Esophagus squamous epithelium (tissue), 5 donors: Measurements from ENCODE around the gene RASSF10. TPM values are rescaled to one million over a fixed set of nuclear protein-coding genes. Genes with fewer than 3 reads are reported as not detected.
A peak's percentile ranks its signal among the peaks of the same experiment; 100 is the strongest.

ENCODE experiments used
- DNase-seq: peaks from one replicate; lab custom pipeline; 2025; lab: John Stamatoyannopoulos, UW
- H3K27ac ChIP-seq, 4 donors: fragments of 200-600 bp; sonication (generic); one replicate each; pipeline ENCODE4 v1.5.1; 2016 to 2019; ENCODE audit warnings: mild to moderate bottlenecking in 1 of 4
- H3K27me3 ChIP-seq, 4 donors: fragments of 200-600 bp; sonication (generic); 1 replicate in 3 of 4; 2 replicates in 1 of 4; pipeline versions ENCODE4 v1.5.1 to v1.6.0; 2017 to 2021; ENCODE audit warnings: antibody characterized with exemption in 1 of 4
- H3K36me3 ChIP-seq, 3 donors: fragments of 200-600 bp; sonication (generic); one replicate each; pipeline ENCODE4 v1.5.1; 2016 to 2019
- H3K4me1 ChIP-seq, 3 donors: fragments of 200-600 bp; sonication (generic); one replicate each; pipeline ENCODE4 v1.5.1; 2017 to 2019
- H3K4me3 ChIP-seq, 4 donors: fragments of 200-600 bp; sonication (generic); 1 replicate in 3 of 4; 2 replicates in 1 of 4; pipeline ENCODE4 v1.5.1; 2016 to 2019; ENCODE audit warnings: mild to moderate bottlenecking in 2 of 4, moderate library complexity in 1 of 4
- H3K9me3 ChIP-seq, 3 donors: fragments of 200-600 bp; sonication (generic); one replicate each; pipeline ENCODE4 v1.5.1; 2016 to 2019
- CTCF ChIP-seq, 6 experiments: fragments of 450-650 bp in 4 of 6; fragments of 200-600 bp in 2 of 6; sonication (generic) in 2 of 6; IDR thresholded peaks; one replicate each; pipeline ENCODE4 v1.5.1; 2016 to 2019; ENCODE audit warnings: antibody characterized with exemption in 6 of 6, mild to moderate bottlenecking in 4 of 6, moderate library complexity in 4 of 6
- POLR2A ChIP-seq, 4 donors: fragments of 450-650 bp; IDR thresholded peaks; one replicate each; pipeline ENCODE4 v1.6.1; 2017; ENCODE audit warnings: antibody characterized with exemption in 4 of 4, mild to moderate bottlenecking in 4 of 4, moderate library complexity in 3 of 4
- WGBS, 2 donors: methylation state at CpG; one replicate each; pipeline ENCODE4 v1.1.5; 2018; 5-methylcytosine and 5-hydroxymethylcytosine counted together
- intact Hi-C: fragments of 100-400 bp; cut with DNase I; formaldehyde crosslinking; loops from one replicate; pipeline ENCODE4 v1.15.0; 2022
- total RNA-seq, 4 donors: library from RNA; depleted of rRNA; stranded (reverse); fragments of >200 nt; gene quantifications; one replicate each; pipeline ENCODE4 v1.1.0, GENCODE V29; 2016
- donor health status: DM: yes; HTN: yes; CAD: no.

RASSF10 gene
- total RNA-seq, 4 donors from 2014 or later: 9.6 to 15.2 (median 11.5) TPM

DNA sequence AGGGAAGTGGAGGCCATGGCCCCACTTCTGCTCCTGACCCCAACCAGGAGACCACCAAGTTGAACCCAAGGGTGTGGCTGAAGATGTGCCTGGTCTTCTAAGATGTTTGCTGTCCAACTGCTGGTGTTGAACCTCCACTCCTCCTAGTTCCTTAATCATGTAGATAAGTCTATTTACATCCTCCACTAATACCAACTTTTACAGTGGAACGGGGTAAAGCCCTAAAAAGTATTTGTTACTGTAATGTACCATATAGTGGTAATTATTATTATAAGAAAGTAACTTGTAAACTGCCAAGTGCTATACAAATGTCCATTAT lies 19.0 kb upstream of the RASSF10 start:
- Histone ChIP-seq H3K27me3 (no peaks in the 10 kb centered on the region), H3K27ac (no peak overlapping the region), H3K9me3 (no peaks in the 10 kb centered on the region), H3K4me3 (no peak overlapping the region), H3K36me3 (no peaks in the 10 kb centered on the region), H3K4me1 (peaks cover 0 to 5% (median 0%) of the 10 kb centered on the region in 3 donors)
- 58 to 85% methylated on average over 1 of the region's 1 CpG for WGBS, 2 donors
- TF ChIP-seq POLR2A (IDR thresholded peaks at IDR 0.05) (no peak), CTCF (IDR thresholded peaks at IDR 0.05) (no peak)
- no peak for DNase-seq
- intact Hi-C loops: no loop called here

DNA sequence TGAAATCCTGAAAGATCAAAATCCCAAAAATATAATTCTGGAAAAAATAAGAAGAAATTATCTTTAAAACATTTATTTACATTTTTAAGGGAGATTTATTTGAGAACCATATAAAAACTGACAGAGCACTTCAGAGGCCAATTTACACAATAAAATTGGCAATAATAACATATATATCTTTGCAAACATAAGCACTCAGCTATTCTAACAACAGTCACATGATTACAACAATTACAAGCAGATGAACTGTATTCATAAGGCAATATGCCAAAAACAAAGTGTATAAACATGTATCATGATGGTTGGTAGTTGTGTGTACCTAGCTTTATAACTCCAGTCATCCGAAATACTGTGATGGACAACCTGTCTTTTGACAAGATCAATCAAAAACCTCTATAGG lies 17.7 kb upstream of the RASSF10 start:
- peaks cover 0 to 5% (median 0%) of the 10 kb centered on the region in 3 donors for H3K4me1 ChIP-seq
- H3K9me3 ChIP-seq: no peaks in the 10 kb centered on the region
- TF ChIP-seq CTCF (IDR thresholded peaks at IDR 0.05) (no peak), POLR2A (IDR thresholded peaks at IDR 0.05) (no peak)
- no peak overlapping the region for H3K4me3 ChIP-seq
- WGBS, 2 donors: 60 to 65% methylated on average over 1 of the region's 1 CpG
- intact Hi-C loops: no loop called here
- no peak overlapping the region for H3K27ac ChIP-seq
- no peaks in the 10 kb centered on the region for H3K27me3 ChIP-seq
- DNase-seq: no peak
- H3K36me3 ChIP-seq: no peaks in the 10 kb centered on the region

GRCh38 chr11:12993626-12994025 lies 15.5 kb upstream of the RASSF10 start:
- no peak for DNase-seq

GRCh38 chr11:12994476-12994875 lies 14.6 kb upstream of the RASSF10 start:
- no peak for DNase-seq
- Histone ChIP-seq H3K27me3 (no peaks in the 10 kb centered on the region), H3K36me3 (no peaks in the 10 kb centered on the region), H3K27ac (peak overlapping the region in 2 of 4 donors; percentile 1 to 60), H3K4me1 (peaks cover 0 to 7% (median 0%) of the 10 kb centered on the region in 3 donors), H3K9me3 (no peaks in the 10 kb centered on the region), H3K4me3 (no peak overlapping the region)
- intact Hi-C loops: no loop called here
- TF ChIP-seq CTCF (IDR thresholded peaks at IDR 0.05) (no peak), POLR2A (IDR thresholded peaks at IDR 0.05) (no peak)
- 82 to 84% methylated on average over 2 of the region's 2 CpGs for WGBS, 2 donors

More at GRCh38 chr11:12993626-12994025, 15.5 kb upstream of the RASSF10 start:
- TF ChIP-seq CTCF (IDR thresholded peaks at IDR 0.05): no peak
- no peak for TF ChIP-seq POLR2A (IDR thresholded peaks at IDR 0.05)
- Histone ChIP-seq H3K4me3 (no peak overlapping the region), H3K27ac (peak overlapping the region in 1 of 4 donors; percentile 60), H3K4me1 (peaks cover 0 to 2% (median 0%) of the 10 kb centered on the region in 3 donors), H3K36me3 (no peaks in the 10 kb centered on the region), H3K9me3 (no peaks in the 10 kb centered on the region), H3K27me3 (no peaks in the 10 kb centered on the region)
- intact Hi-C loops: no loop called here
- WGBS, 2 donors: 78 to 80% methylated on average over 1 of the region's 1 CpG

GRCh38 chr11:12995188-12995587 lies 13.9 kb upstream of the RASSF10 start:
- peaks cover 0 to 13% (median 0%) of the 10 kb centered on the region in 3 donors for H3K4me1 ChIP-seq
- DNase-seq: no peak
- no peaks in the 10 kb centered on the region for H3K27me3 ChIP-seq
- no peaks in the 10 kb centered on the region for H3K9me3 ChIP-seq
- H3K27ac ChIP-seq: no peak overlapping the region
- TF ChIP-seq CTCF (IDR thresholded peaks at IDR 0.05) (no peak), POLR2A (IDR thresholded peaks at IDR 0.05) (no peak)
- intact Hi-C loops: no loop called here
- no peaks in the 10 kb centered on the region for H3K36me3 ChIP-seq
- H3K4me3 ChIP-seq: no peak overlapping the region
